Measurements from ENCODE around the gene SUGCT.

The SUGCT gene

GRCh38 chr7:40483630-40484029 is 348.8 kb downstream of the SUGCT start:
- DNase-seq = no peak

- DNase-seq = no peak
Observed at GRCh38 chr7:40489844-40490602, 355.2 kb downstream of the SUGCT start.

GRCh38 chr7:40490603-40490924 is 355.8 kb downstream of the SUGCT start:
- DNase-seq = no peak

GRCh38 chr7:40492946-40493345 is 358.1 kb downstream of the SUGCT start:
- no peak for DNase-seq

- DNase-seq = no peak
Observed at GRCh38 chr7:40493609-40494051, 358.8 kb downstream of the SUGCT start.

GRCh38 chr7:40498924-40499510 is 364.2 kb downstream of the SUGCT start:
- DNase-seq = no peak

GRCh38 chr7:40499718-40500117 is 364.9 kb downstream of the SUGCT start:
- DNase-seq = no peak

- DNase-seq = no peak
Observed at GRCh38 chr7:40500219-40500618, 365.4 kb downstream of the SUGCT start.

GRCh38 chr7:40502359-40502758 is 367.6 kb downstream of the SUGCT start:
- DNase-seq = no peak

- DNase-seq = no peak
Observed at GRCh38 chr7:40506158-40506557, 371.4 kb downstream of the SUGCT start.

- DNase-seq = no peak
Observed at GRCh38 chr7:40507166-40507565, 372.4 kb downstream of the SUGCT start.

- DNase-seq = no peak
Observed at GRCh38 chr7:40509287-40509996, 374.6 kb downstream of the SUGCT start.

- no peak for DNase-seq
Observed at GRCh38 chr7:40516376-40516775, 381.6 kb downstream of the SUGCT start.

- DNase-seq = no peak
Observed at GRCh38 chr7:40519009-40519408, 384.2 kb downstream of the SUGCT start.

GRCh38 chr7:40520986-40521738 is 386.4 kb downstream of the SUGCT start:
- DNase-seq = no peak

- DNase-seq = no peak
Observed at GRCh38 chr7:40525764-40526163, 391.0 kb downstream of the SUGCT start.

GRCh38 chr7:40526951-40527715 is 392.3 kb downstream of the SUGCT start:
- DNase-seq = no peak

GRCh38 chr7:40527723-40528122 is 392.9 kb downstream of the SUGCT start:
- no peak for DNase-seq

GRCh38 chr7:40530292-40530691 is 395.5 kb downstream of the SUGCT start:
- no peak for DNase-seq

- DNase-seq = no peak
Observed at GRCh38 chr7:40531956-40532355, 397.2 kb downstream of the SUGCT start.

GRCh38 chr7:40535678-40536077 is 400.9 kb downstream of the SUGCT start:
- no peak for DNase-seq

GRCh38 chr7:40536421-40536820 is 401.6 kb downstream of the SUGCT start:
- DNase-seq = no peak

GRCh38 chr7:40538281-40538680 is 403.5 kb downstream of the SUGCT start:
- DNase-seq = no peak

All from NCI-H1048 (cell line).